ENCODE data around the gene UNC80.

GRCh38 chr2:209938906-209939305 lies 167.3 kb downstream of the UNC80 start:
- TF ChIP-seq CTCF (optimal IDR thresholded peaks at IDR 0.05 in 1 of 3, IDR thresholded peaks at IDR 0.05 in 1 of 3, conservative IDR thresholded peaks at IDR 0.05 in 1 of 3; ENCODE audit: extremely low read depth in 1 of 3, insufficient read depth in 2 of 3, low read length in 3 of 3): no peak
- TF ChIP-seq EZH2 (IDR thresholded peaks at IDR 0.05; ENCODE audit: low read length): no peak

All from keratinocyte (primary cell).